IPS DF 6.9 (cell line): ENCODE measurements around the gene YWHAH.

Experiments used
- DNase-seq: peaks from one replicate; pipeline ENCODE4 v3.0.0-alpha.2; 2013; ENCODE audit warnings: low read depth, low spot score
- H3K27ac ChIP-seq: one replicate; pipeline ENCODE4 v1.5.1; 2013; ENCODE audit warnings: low read length, control low read depth
- H3K27me3 ChIP-seq: 2 replicates; pipeline ENCODE4 v1.6.1; 2013; ENCODE audit warnings: mild to moderate bottlenecking, low read length; ENCODE audit not compliant: control insufficient read depth, insufficient read depth
- H3K36me3 ChIP-seq: 2 replicates; pipeline ENCODE4 v1.6.1; 2013; ENCODE audit warnings: low read length; ENCODE audit not compliant: control insufficient read depth, insufficient read depth
- H3K4me1 ChIP-seq: 2 replicates; pipeline ENCODE4 v1.6.1; 2013; ENCODE audit warnings: low read length; ENCODE audit not compliant: control insufficient read depth, insufficient read depth
- H3K4me3 ChIP-seq: 2 replicates; pipeline ENCODE4 v1.5.1; 2013; ENCODE audit warnings: mild to moderate bottlenecking, low read length
- H3K9me3 ChIP-seq: 2 replicates; pipeline ENCODE4 v1.6.1; 2013; ENCODE audit warnings: low read length, inconsistent platforms; ENCODE audit not compliant: control insufficient read depth, insufficient read depth
- WGBS: extraction: QIAGEN DNeasy Blood & Tissue Kit; methylation state at CpG from one replicate; pipeline ENCODE4 v1.1.7; 2013; ENCODE audit warnings: mixed read lengths, missing lambda C conversion rate; ENCODE audit not compliant: insufficient read length, insufficient coverage; 5-methylcytosine and 5-hydroxymethylcytosine counted together

The YWHAH gene

GRCh38 chr22:31948002-31948401 is 3.7 kb downstream of the YWHAH start:
- H3K9me3 ChIP-seq, result no peaks in the 10 kb centered on the region
- peaks cover 2% of the 10 kb centered on the region; the same call in 1 of the 2 replicates for H3K4me1 ChIP-seq
- H3K4me3 ChIP-seq, result no peak overlapping the region
- WGBS, result no CpG with 5 or more reads among the region's 8 CpGs
- H3K36me3 ChIP-seq, result no peaks in the 10 kb centered on the region; the same call in 1 of the 2 replicates
- no peak overlapping the region for H3K27ac ChIP-seq
- DNase-seq, result no peak
- no peaks in the 10 kb centered on the region for H3K27me3 ChIP-seq

GRCh38 chr22:31950226-31950625 is 5.9 kb downstream of the YWHAH start:
- no peak overlapping the region for H3K4me3 ChIP-seq
- no peak for DNase-seq
- H3K27me3 ChIP-seq, result no peaks in the 10 kb centered on the region
- H3K9me3 ChIP-seq, result no peaks in the 10 kb centered on the region
- no CpG with 5 or more reads among the region's 4 CpGs for WGBS
- H3K36me3 ChIP-seq, result no peaks in the 10 kb centered on the region; the same call in 1 of the 2 replicates
- no peak overlapping the region for H3K27ac ChIP-seq
- no peaks in the 10 kb centered on the region for H3K4me1 ChIP-seq

GRCh38 chr22:31951194-31952093 is 7.1 kb downstream of the YWHAH start:
- peaks cover 3% of the 10 kb centered on the region for H3K36me3 ChIP-seq
- no peak overlapping the region for H3K27ac ChIP-seq
- H3K4me1 ChIP-seq, result no peaks in the 10 kb centered on the region

GRCh38 chr22:31952094-31952401 is 7.7 kb downstream of the YWHAH start:
- no CpG with 5 or more reads among the region's 2 CpGs for WGBS
- H3K36me3 ChIP-seq, result peaks cover 7% of the 10 kb centered on the region
- no peak overlapping the region for H3K4me3 ChIP-seq
- H3K27me3 ChIP-seq, result no peaks in the 10 kb centered on the region
- H3K27ac ChIP-seq, result no peak overlapping the region
- no peaks in the 10 kb centered on the region for H3K9me3 ChIP-seq
- DNase-seq, result no peak
- no peaks in the 10 kb centered on the region for H3K4me1 ChIP-seq

More at GRCh38 chr22:31951194-31952093, 7.1 kb downstream of the YWHAH start:
- no CpG with 5 or more reads among the region's 8 CpGs for WGBS
- Histone ChIP-seq H3K27me3 (no peaks in the 10 kb centered on the region), H3K9me3 (no peaks in the 10 kb centered on the region), H3K4me3 (no peak overlapping the region)
- DNase-seq, result no peak

GRCh38 chr22:31952472-31952871 is 8.1 kb downstream of the YWHAH start:
- Histone ChIP-seq H3K27ac (no peak overlapping the region), H3K4me1 (no peaks in the 10 kb centered on the region), H3K27me3 (no peaks in the 10 kb centered on the region), H3K9me3 (no peaks in the 10 kb centered on the region), H3K36me3 (peaks cover 7% of the 10 kb centered on the region), H3K4me3 (no peak overlapping the region)
- no CpG with 5 or more reads among the region's 2 CpGs for WGBS
- DNase-seq, result no peak

GRCh38 chr22:31953261-31953660 is 8.9 kb downstream of the YWHAH start:
- Histone ChIP-seq H3K36me3 (peaks cover 7% of the 10 kb centered on the region), H3K27ac (no peak overlapping the region), H3K9me3 (no peaks in the 10 kb centered on the region), H3K4me3 (no peak overlapping the region), H3K27me3 (no peaks in the 10 kb centered on the region), H3K4me1 (no peaks in the 10 kb centered on the region)
- WGBS, result no CpG with 5 or more reads among the region's 3 CpGs
- no peak for DNase-seq

GRCh38 chr22:31954535-31955523 is 10.5 kb downstream of the YWHAH start:
- no peak overlapping the region for H3K4me3 ChIP-seq
- no peaks in the 10 kb centered on the region for H3K4me1 ChIP-seq
- no peak overlapping the region for H3K27ac ChIP-seq
- H3K9me3 ChIP-seq, result no peaks in the 10 kb centered on the region
- no CpG with 5 or more reads among the region's 11 CpGs for WGBS
- no peaks in the 10 kb centered on the region for H3K27me3 ChIP-seq
- peaks cover 7% of the 10 kb centered on the region for H3K36me3 ChIP-seq
- no peak for DNase-seq

GRCh38 chr22:31956360-31956759 is 12.0 kb downstream of the YWHAH start:
- Histone ChIP-seq H3K27ac (no peak overlapping the region), H3K4me1 (peaks cover 2% of the 10 kb centered on the region; the same call in 1 of the 2 replicates), H3K9me3 (no peaks in the 10 kb centered on the region), H3K36me3 (peaks cover 7% of the 10 kb centered on the region), H3K4me3 (no peak overlapping the region), H3K27me3 (no peaks in the 10 kb centered on the region)
- no CpG with 5 or more reads among the region's 12 CpGs for WGBS
- no peak for DNase-seq

- H3K27ac ChIP-seq, result no peak overlapping the region
- no peaks in the 10 kb centered on the region for H3K27me3 ChIP-seq
- WGBS, result no CpG with 5 or more reads among the region's 9 CpGs
- DNase-seq, result no peak
- H3K36me3 ChIP-seq, result peaks cover 7% of the 10 kb centered on the region
- peaks cover 2% of the 10 kb centered on the region; the same call in 1 of the 2 replicates for H3K4me1 ChIP-seq
- no peaks in the 10 kb centered on the region for H3K9me3 ChIP-seq
- no peak overlapping the region for H3K4me3 ChIP-seq
These were observed 13.7 kb downstream of the YWHAH start for GRCh38 chr22:31957970-31958594.
